Body of pancreas (tissue), 4 donors: Measurements from ENCODE around the gene CTRL. TPM values are rescaled to one million over a fixed set of nuclear protein-coding genes. Genes with fewer than 3 reads are reported as not detected.
A peak's percentile ranks its signal among the peaks of the same experiment; 100 is the strongest.

Source experiments
- ATAC-seq: fragments of 150-250 bp; one replicate; pipeline ENCODE4 v1.9.1; 2016
- DNase-seq, 4 donors: peaks; one replicate each; pipeline ENCODE4 v3.0.0-alpha.2; 2019
- H3K27ac ChIP-seq, 4 donors: fragments of 200-600 bp; sonication (generic); 1 replicate in 3 of 4; 2 replicates in 1 of 4; pipeline versions ENCODE4 v1.5.1 to v1.6.1; 2016 to 2019; ENCODE audit warnings: mild to moderate bottlenecking in 1 of 4, mixed read lengths in 1 of 4, moderate library complexity in 1 of 4
- H3K27me3 ChIP-seq, 2 donors: fragments of 200-600 bp; sonication (generic); one replicate each; pipeline ENCODE4 v1.6.0; 2016; ENCODE audit warnings: mild to moderate bottlenecking in 1 of 2
- H3K36me3 ChIP-seq, 2 donors: fragments of 200-600 bp; sonication (generic); replicated peaks in 1 of 2; 2 replicates each; pipeline ENCODE4 v1.5.1; 2016; ENCODE audit warnings: low read depth in 2 of 2; ENCODE audit not compliant: insufficient read depth in 1 of 2
- H3K4me1 ChIP-seq: fragments of 200-600 bp; sonication (generic); one replicate; pipeline ENCODE4 v1.6.0; 2016
- H3K4me3 ChIP-seq, 2 donors: fragments of 200-600 bp; sonication (generic); 1 replicate in 1 of 2; 2 replicates in 1 of 2; pipeline ENCODE4 v1.5.1; 2016 to 2019
- H3K9me3 ChIP-seq, 3 donors: fragments of 200-600 bp; sonication (generic); 1 replicate in 2 of 3; 2 replicates in 1 of 3; pipeline ENCODE4 v1.5.1; 2016
- CTCF ChIP-seq, 7 experiments: fragments of 450-650 bp in 4 of 7; fragments of 200-600 bp in 3 of 7; sonication (generic) in 3 of 7; IDR thresholded peaks; one replicate each; pipeline ENCODE4 v1.5.1; 2016 to 2019; ENCODE audit warnings: antibody characterized with exemption in 7 of 7
- POLR2A ChIP-seq, 3 donors: fragments of 450-650 bp; IDR thresholded peaks; one replicate each; pipeline ENCODE4 v1.6.1; 2016; ENCODE audit warnings: antibody characterized with exemption in 3 of 3, mild to moderate bottlenecking in 2 of 3
- WGBS, 2 donors: methylation state at CpG; one replicate each; pipeline ENCODE4 v1.1.5; 2017; 5-methylcytosine and 5-hydroxymethylcytosine counted together
- intact Hi-C: fragments of 100-400 bp; cut with DNase I; formaldehyde crosslinking; loops from one replicate; pipeline ENCODE4 v1.15.1; 2023
- total RNA-seq, 2 donors: library from RNA; depleted of rRNA; stranded (reverse); fragments of >200 nt; gene quantifications; one replicate each; pipeline ENCODE4 v1.1.0, GENCODE V29; 2016

CTRL gene
- total RNA-seq, 2 donors from 2014 or later: 286 to 1,726 TPM

DNA sequence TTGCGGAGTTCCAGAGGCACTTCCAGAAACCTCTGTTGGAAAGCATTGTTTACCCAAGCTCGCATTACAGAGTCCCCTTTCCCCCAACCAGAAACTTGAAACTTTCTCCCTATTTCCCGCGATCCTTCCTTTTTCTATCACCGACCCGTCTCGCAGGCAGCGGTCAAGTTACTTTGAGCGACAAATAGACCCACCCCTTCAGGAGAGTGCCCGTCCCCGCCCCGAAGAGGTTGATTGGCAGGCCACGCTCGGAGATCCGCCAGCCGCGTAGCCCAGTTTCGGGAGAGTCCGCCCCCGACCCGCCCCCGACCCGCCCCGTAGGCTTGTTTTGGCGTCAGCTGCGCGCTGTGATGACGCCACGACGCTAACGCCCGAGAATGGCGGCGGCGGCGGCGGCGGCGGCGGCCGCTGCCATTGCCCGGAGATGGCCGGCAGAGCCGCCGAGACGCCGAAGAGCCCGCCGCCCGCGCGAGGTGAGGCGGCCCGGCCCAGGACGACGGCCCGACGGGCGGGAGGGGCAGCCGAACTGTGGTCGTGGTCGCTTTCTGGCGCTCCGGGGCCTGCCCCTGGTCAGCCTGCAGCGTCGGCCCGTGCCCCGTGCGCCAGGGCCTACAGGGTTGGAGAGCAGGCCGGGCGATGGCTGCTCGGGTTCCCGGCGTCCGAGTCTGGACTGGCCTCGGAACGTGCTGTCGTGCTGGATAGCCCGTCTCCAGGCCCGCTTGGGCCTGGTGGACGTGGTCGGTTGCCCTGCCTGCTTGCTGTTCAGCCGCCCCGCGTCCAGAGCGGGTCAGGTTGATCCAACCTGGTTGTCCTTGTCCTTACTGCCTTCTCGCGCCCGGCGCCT lies 38.5 kb downstream of the CTRL start, which contains the start of gene PSKH1:
PSKH1 (plus strand) TSS at position 356 of the 844 bp plus-strand sequence. CDS start 15,496 bp downstream, outside the sequence.
- H3K27ac ChIP-seq: peak within 1 kb of the TSS; percentile 90 to 99 (median 96)
- no peaks in the 10 kb centered on the region for H3K9me3 ChIP-seq
- peaks cover 26% of the 10 kb centered on the region for H3K4me1 ChIP-seq
- no peaks in the 10 kb centered on the region for H3K36me3 ChIP-seq
- DNase-seq (peak; percentile 96 to 98 (median 97)), ATAC-seq (peak; percentile 98)
- peak within 1 kb of the TSS; percentile 65 to 67 for H3K4me3 ChIP-seq
- H3K27me3 ChIP-seq: no peaks in the 10 kb centered on the region
- intact Hi-C loops: no loop called here
- TF ChIP-seq POLR2A (IDR thresholded peaks at IDR 0.05) (peak; percentile 66 to 75 (median 73)), CTCF (IDR thresholded peaks at IDR 0.05) (no peak)
- 0% methylated on average over 12 to 66 of the region's 90 CpGs for WGBS, 2 donors

GRCh38 chr16:67892375-67892774 lies 39.3 kb downstream of the CTRL start:
- H3K27ac ChIP-seq: peak overlapping the region in 3 of 4 donors; percentile 90 to 99 (median 97)
- no peaks in the 10 kb centered on the region for H3K27me3 ChIP-seq
- H3K4me3 ChIP-seq: no peak overlapping the region
- WGBS, 2 donors: 53 to 58% methylated on average over 5 of the region's 5 CpGs
- TF ChIP-seq CTCF (IDR thresholded peaks at IDR 0.05) (no peak), POLR2A (IDR thresholded peaks at IDR 0.05) (no peak)
- H3K36me3 ChIP-seq: no peaks in the 10 kb centered on the region
- intact Hi-C loops: no loop called here
- no peaks in the 10 kb centered on the region for H3K9me3 ChIP-seq
- no peak for DNase-seq
- H3K4me1 ChIP-seq: peaks cover 26% of the 10 kb centered on the region
- no peak for ATAC-seq

GRCh38 chr16:67888331-67888730 lies 43.3 kb downstream of the CTRL start:
- Histone ChIP-seq H3K27me3 (no peaks in the 10 kb centered on the region), H3K36me3 (no peaks in the 10 kb centered on the region), H3K4me3 (no peak overlapping the region), H3K27ac (no peak overlapping the region), H3K4me1 (no peaks in the 10 kb centered on the region), H3K9me3 (no peaks in the 10 kb centered on the region)
- intact Hi-C loops: no loop called here
- DNase-seq (no peak), ATAC-seq (no peak)
- 80 to 81% methylated on average over 2 to 3 of the region's 3 CpGs for WGBS, 2 donors
- TF ChIP-seq CTCF (IDR thresholded peaks at IDR 0.05): no peak
- no peak for TF ChIP-seq POLR2A (IDR thresholded peaks at IDR 0.05)

GRCh38 chr16:67886387-67886786 lies 45.3 kb downstream of the CTRL start:
- Histone ChIP-seq H3K27me3 (no peaks in the 10 kb centered on the region), H3K27ac (no peak overlapping the region), H3K36me3 (peaks cover 0 to 9% of the 10 kb centered on the region in 2 donors), H3K4me3 (no peak overlapping the region), H3K9me3 (no peaks in the 10 kb centered on the region), H3K4me1 (no peaks in the 10 kb centered on the region)
- intact Hi-C loops: no loop called here
- TF ChIP-seq POLR2A (IDR thresholded peaks at IDR 0.05) (no peak), CTCF (IDR thresholded peaks at IDR 0.05) (no peak)
- DNase-seq (no peak), ATAC-seq (no peak)
- 94 to 97% methylated on average over 5 of the region's 5 CpGs for WGBS, 2 donors
